NCI-H1092 treated with DMSO at 0.1 percent for 48 hours (cell line): ENCODE data around the gene ELANE.

Source experiments
- DNase-seq: peaks from one replicate; lab custom pipeline; 2025; lab: John Stamatoyannopoulos, UW

Gene ELANE

GRCh38 chr19:852136-853013, at the start of gene ELANE:
TSS of gene ELANE (plus strand) at chr19:852303. CDS start at chr19:852329, 26 bp downstream.
- DNase-seq: no peak

- DNase-seq: no peak
Measured at GRCh38 chr19:802498-803098, 49.5 kb upstream of the ELANE start.

GRCh38 chr19:803099-803561, 49.0 kb upstream of the ELANE start:
- DNase-seq: no peak

DNA sequence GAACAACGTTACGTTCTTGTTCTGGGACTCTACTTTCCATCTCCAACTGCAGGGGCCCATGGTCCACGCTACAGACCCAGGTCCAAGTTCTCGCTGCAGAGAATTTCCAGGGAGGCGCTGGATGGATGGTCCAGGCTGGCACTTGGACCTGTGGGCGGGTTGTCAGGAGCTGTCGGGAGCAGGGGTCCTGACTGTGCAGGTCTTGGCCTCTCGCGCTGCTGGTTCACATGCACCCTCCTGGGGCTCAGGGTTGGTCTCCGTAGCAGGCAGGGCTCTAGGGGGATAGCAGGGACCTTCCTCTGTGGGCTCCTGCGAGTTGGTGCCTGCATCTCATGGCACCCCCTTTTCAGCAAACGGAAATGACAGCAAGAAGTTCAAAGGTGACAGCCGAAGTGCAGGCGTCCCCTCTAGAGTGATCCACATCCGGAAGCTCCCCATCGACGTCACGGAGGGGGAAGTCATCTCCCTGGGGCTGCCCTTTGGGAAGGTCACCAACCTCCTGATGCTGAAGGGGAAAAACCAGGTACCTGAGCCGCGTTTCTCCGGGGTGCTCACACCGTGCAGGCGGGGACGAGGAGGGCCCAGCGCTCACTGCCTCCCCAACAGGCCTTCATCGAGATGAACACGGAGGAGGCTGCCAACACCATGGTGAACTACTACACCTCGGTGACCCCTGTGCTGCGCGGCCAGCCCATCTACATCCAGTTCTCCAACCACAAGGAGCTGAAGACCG, 48.3 kb upstream of the ELANE start:
- DNase-seq: no peak

- DNase-seq: no peak
Measured at GRCh38 chr19:804419-805165, 47.5 kb upstream of the ELANE start.

- DNase-seq: no peak
Measured at GRCh38 chr19:805166-805551, 46.9 kb upstream of the ELANE start.

- DNase-seq: no peak
Measured at GRCh38 chr19:805600-806550, 46.2 kb upstream of the ELANE start.

DNA sequence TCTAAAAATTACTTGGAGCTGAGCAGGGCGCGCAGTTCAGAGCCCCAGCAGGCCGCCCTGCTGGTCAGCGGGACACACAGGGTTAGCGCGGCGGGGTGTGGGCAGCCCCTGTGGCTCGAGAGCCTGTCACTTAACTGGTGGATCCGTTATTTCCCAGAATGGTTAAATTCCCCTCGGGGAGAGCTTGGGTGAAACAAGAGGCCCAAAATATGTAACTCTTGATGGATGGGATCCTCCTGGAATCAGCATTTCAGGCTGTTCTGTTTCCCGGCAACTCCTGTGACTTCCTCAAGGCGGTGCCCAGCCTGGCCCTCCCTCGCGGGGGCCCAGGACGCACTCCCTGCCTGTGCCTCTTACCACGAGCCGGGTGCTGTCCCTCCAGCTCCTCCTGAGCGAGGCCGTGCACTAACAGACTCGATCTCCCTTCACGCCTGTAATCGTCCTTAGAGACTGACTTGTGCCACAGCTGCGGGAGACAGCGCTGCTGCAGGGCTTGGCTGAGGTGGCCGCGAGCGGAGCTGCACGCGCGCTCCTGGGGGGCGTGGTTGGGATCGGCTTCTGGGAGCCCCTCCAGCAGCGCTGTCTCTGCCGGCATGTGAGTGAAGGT, 45.2 kb upstream of the ELANE start:
- DNase-seq: no peak

DNA sequence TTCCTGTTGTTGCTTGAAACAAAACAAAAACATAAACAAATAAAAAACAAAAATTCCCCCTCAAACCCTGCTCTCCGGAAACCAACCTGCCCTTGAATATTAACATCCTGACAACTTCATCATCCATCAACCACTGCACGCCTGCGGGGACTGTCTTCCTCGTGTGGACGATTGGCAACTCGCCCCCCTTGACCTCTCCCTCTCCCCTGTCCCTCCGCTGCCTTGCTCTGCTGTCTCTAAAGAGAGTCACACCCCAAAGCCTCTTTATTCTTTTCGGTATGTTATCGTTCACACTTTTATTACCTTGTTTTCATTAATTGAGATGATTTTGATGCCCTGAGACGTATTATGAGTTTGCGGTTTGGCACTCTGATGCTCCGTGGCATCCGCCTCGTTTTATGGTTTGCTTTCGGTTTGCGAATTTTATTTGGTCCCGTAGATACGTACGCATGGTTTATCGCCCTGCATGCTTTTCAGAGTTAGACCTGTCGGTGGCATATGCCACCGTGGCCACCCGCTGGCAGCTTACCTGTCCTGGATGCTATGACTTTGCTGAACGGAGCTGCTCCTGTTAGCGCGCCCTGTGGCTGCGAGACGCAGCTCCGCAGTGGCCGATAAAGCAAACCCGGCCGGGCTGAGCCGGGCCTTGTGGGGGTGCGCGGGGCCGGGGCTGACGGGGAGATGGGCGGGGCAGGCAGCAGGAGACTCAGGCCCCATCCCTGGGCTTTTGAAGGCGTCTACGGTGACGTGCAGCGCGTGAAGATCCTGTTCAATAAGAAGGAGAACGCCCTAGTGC, 44.3 kb upstream of the ELANE start:
- no peak for DNase-seq

DNA sequence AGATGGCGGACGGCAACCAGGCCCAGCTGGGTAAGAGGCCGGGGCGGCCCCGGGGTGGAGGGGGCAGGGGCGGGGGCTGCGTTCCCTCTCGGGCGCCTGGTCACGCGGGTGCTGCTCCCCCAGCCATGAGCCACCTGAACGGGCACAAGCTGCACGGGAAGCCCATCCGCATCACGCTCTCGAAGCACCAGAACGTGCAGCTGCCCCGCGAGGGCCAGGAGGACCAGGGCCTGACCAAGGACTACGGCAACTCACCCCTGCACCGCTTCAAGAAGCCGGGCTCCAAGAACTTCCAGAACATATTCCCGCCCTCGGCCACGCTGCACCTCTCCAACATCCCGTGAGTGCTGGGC, 43.7 kb upstream of the ELANE start:
- DNase-seq: no peak

GRCh38 chr19:810077-810855, 41.8 kb upstream of the ELANE start:
- DNase-seq: no peak

- DNase-seq: no peak
Measured at GRCh38 chr19:810883-811489, 41.1 kb upstream of the ELANE start.

- no peak for DNase-seq
Measured at GRCh38 chr19:811506-812048, 40.5 kb upstream of the ELANE start.

DNA sequence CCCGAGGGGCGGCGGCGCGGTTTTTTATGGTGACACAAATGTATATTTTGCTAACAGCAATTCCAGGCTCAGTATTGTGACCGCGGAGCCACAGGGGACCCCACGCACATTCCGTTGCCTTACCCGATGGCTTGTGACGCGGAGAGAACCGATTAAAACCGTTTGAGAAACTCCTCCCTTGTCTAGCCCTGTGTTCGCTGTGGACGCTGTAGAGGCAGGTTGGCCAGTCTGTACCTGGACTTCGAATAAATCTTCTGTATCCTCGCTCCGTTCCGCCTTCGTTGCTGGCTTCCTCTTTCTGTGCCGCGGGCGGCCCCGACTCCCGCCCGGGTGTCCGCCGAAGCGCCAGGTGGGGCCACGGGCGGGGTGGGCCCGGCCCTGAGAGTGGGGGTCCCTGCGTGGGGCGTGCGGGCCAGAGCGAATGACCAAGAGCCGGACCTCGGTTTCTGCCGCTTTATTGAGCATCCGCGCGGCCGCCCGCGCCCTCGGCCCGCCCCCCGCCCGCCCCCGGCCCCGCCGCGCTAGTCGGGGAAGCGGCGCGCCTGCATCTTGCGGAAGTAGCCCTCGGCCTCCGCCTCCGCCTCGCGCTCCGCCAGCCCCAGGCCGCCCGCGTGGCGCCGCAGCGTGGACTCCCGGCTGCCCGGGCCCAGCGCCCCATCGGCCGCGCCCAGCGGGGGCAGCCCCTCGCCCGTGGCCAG, 39.9 kb upstream of the ELANE start:
- no peak for DNase-seq

- no peak for DNase-seq
Measured at GRCh38 chr19:812747-813218, 39.3 kb upstream of the ELANE start.

- no peak for DNase-seq
Measured at GRCh38 chr19:813219-814151, 38.6 kb upstream of the ELANE start.
